GM18508 (cell line): ENCODE data around the gene DHX36.
A peak's percentile ranks its signal among the peaks of the same experiment; 100 is the strongest.

Experiments
- ATAC-seq: cut with Tn5 transposase; IDR thresholded peaks from one replicate; pipeline ENCODE4 v1.9.1; 2021; ENCODE audit warnings: moderate number of reproducible peaks; ENCODE audit not compliant: insufficient read depth, unreplicated experiment

The DHX36 gene

DNA sequence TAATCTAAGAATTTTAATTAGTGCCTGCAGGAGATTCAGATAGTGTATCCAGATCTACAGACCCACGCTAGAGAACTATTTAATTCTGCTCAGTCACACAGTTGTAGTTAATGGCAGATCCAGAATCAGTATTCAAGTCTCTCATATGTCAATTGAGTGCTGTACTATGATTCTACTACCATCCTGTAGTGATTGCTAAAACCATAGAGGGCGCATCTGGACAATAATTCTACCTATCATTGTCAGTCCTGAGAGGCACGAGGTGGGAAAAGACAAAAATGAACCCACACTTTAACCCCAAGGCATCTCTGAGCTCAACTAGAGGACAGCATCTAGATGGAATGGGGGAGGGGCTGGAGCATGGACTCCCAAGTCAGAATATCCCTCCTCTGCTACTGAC, 22.7 kb downstream of the DHX36 start:
- no peak for ATAC-seq

- no peak for ATAC-seq
Observed at GRCh38 chr3:154294016-154294415, 30.3 kb downstream of the DHX36 start.

- no peak for ATAC-seq
Observed at GRCh38 chr3:154290187-154290586, 34.1 kb downstream of the DHX36 start.

GRCh38 chr3:154285221-154285620, 39.1 kb downstream of the DHX36 start:
- ATAC-seq: no peak

DNA sequence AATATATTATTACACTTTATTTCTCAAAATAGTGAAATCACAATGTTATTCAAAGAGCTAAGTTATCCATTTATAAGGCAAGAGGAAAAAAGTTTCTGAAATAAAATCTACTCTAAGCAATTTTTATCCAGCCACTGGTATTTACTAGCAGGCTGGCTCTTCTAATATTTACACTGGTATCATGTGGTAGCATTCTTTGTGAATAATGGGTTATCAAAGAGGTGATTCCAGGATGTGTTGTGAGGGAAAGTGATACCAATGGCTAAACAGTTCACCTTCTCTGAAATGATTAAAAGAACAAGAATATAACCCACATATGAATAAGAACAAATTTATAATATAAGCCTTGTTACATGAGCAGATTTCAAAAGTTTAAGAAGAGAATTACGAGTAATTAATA, 44.1 kb downstream of the DHX36 start:
- no peak for ATAC-seq

- no peak for ATAC-seq
Observed at GRCh38 chr3:154275965-154276364, 48.3 kb downstream of the DHX36 start.

DNA sequence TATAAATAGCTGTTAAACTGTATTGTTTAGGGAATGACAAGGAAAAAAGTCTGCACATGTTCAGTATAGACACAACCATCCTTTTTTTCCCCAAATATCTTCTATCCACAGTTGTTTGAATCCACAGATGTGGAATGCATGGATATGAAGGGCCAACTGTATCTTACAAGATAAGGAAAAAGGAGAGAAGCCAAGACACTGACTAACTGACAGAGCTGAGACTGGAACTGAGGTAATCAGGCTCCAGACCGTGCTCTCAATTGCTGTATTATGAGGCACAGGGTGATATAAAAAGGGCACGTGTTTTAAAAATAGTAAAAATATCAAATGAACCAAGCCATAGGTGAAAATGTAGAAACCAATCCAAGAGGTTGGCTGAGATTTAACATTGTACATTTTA, 49.0 kb downstream of the DHX36 start:
- no peak for ATAC-seq

DNA sequence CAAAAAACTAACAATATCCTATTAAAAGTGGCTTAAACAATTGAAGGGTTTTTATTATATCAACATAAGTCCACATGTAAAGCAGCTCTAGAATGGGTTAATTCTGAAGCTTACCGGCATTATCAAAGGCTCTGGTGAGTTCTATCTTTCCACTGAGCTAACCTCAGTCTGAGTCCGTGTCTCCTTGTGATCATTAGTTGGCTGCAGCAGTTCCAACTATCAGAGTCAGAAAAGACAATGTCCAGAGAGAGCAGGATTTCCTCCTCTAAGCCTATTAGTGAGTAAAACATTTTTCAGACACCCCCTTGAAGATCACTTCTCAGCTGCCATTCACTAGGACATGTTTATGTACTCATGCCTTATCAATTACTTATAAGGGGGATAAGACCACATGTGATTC, 49.9 kb downstream of the DHX36 start:
- no peak for ATAC-seq

DNA sequence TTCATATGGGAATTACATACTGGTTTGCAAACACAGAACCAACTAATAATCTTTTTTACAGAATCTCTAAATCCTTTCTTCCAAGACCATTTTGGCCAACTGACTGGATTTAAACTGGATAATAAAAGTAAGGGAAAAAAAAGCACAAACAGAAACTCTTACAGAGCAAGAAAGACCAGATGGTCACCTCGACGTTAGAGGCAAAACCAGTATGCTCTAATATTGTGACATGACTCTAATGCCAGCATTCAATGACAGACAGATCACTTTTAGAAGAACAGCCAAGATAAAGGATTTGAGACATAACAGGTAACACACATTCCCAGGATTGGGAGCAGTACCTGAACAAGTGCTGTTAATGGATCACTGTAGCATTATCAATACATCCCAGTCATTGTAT, 50.9 kb downstream of the DHX36 start:
- ATAC-seq: no peak

GRCh38 chr3:154254527-154254926, 69.8 kb downstream of the DHX36 start:
- ATAC-seq: no peak

GRCh38 chr3:154252759-154253638, 71.3 kb downstream of the DHX36 start:
- ATAC-seq: peak; percentile 77

- no peak for ATAC-seq
Observed at GRCh38 chr3:154251610-154252009, 72.7 kb downstream of the DHX36 start.

GRCh38 chr3:154250291-154250690, 74.0 kb downstream of the DHX36 start:
- ATAC-seq: no peak

DNA sequence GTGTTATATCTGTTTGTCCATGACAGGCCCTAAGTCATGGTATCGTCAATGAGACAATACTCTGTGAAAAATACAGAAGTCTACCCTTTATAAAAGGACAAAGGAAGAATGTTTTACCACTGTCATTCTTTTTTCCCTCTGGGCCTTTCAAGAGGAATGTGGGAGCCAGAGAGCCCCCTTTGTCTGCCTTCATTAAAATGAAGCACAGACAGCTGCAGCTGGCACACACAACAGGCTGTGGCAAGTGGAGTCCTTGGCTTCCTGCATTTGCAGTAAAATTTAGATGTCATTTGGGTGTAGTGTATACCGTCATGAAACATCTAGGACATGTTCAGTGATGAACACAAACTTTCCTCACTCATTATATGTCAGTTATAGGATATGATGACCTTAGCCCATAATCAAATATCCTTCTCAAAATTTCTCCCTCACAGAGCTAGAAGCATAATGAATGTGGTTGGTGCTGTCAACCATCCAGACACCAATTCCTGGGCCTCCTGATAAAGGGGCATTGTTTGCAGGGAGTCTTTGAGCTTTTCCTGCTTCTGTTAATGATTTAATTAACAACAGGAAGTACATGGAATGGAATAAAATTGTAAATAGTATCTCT, 76.4 kb downstream of the DHX36 start:
- ATAC-seq: no peak

DNA sequence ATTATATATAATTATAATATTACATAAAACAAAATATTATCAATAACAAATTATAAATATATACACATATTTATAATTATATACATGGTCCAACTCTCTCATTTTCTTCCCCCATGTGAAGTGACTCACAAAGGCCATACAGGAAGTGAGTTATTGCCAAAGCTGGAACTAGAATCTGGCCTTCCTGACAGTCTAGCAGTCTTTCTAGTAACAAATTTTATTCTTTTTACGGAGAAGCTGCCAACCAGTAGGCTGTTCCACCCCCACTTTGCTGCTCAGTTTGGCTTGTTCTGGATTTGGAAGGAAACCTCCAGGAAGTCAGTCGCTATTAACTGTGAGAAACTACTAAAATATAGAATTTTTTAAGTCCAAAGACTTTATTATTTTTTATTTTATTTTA, 79.6 kb downstream of the DHX36 start:
- no peak for ATAC-seq

DNA sequence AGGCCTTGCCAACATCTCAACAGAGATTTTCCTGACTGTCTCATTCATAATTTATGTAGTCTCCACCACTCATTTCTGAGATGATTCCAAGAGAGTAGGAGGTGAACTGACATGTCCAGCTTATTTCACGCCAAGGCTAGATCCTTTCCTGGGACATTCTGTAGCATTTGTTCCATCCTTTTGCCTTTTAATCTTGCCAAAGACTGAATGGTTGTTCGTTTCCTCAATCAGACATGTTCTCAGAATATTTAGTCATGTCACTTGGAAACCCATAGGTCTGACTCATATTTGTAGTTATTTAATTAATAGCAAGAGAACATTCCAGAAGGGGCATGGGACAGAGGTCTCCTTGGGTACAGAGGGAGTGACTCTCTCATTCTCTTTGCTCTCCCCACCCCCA, 80.9 kb downstream of the DHX36 start:
- no peak for ATAC-seq

DNA sequence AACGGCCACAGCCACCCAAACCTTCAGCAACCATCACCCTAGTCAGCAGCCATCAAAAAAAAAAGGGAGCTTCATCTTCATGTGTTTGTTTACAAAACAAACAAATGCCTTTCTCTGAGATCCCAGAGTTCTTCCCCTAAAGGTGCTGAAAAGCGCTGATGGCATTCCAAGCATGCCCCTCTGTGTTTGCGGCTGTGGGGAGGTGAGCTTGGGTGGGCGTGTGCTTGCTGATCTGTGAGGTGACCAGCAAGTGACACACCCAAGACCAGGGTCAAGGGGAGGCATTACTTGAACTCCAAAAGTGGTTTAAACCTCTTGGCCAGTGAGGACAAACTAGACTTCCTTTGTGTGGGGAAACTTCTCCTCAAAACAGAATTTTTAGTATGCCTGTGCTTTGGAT, 81.5 kb downstream of the DHX36 start:
- no peak for ATAC-seq

DNA sequence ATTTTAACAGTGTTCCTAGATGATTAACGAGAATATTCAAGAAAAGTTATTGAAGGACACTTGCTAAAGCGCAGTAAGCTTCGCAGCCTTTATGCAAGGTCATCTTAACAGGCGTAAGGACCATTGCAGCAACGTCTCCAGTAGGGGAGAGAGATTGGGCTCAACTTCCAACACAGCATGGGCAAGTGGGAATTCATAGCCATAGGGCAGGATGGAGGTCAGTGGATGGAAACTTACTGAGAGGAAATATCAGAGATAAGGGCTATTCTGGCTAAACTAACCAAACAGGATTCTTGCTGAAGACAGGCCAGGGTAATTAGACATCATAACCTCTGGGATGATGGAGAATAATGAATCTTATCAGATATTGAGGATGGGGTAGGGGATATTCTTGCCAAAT, 82.8 kb downstream of the DHX36 start:
- ATAC-seq: no peak

DNA sequence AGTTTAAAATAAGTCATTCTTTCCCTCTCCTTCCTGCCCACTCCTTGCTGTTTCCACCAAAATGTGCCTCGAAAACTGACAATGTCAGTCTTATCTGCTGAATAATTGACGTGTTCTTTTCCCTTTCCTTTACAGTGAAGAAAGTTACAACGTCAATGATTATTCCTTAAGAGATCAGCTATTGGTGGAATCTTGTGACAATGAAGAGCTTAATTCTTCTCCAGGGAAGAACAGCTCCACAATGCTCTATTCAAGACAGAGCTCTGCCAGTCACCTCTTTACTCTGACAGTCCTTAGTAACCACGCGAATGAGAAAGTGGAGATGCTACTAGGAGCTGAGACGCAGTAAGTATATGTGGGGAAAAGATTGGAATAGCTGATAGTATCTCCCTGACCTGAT, 84.1 kb downstream of the DHX36 start:
- ATAC-seq: no peak

DNA sequence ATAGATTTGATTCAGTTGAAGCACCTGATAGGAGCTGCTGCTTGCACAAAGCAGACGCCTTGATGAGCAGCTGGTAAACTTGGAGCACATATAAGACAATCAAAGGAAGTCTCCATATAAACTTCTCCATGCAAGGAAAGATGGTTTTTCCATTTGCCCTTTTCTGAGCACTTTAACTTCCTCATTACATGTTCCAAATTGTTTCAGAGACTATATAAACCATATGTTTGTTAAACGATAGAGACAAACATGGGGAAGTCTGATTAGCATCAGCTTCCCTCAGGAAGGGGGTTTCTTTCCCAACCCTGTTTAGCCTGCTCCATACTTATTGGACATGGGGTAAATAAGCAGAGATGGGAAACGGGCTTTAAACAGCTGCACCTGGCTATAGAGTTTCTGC, 88.0 kb downstream of the DHX36 start:
- no peak for ATAC-seq

GRCh38 chr3:154235330-154235729, 89.0 kb downstream of the DHX36 start:
- no peak for ATAC-seq

DNA sequence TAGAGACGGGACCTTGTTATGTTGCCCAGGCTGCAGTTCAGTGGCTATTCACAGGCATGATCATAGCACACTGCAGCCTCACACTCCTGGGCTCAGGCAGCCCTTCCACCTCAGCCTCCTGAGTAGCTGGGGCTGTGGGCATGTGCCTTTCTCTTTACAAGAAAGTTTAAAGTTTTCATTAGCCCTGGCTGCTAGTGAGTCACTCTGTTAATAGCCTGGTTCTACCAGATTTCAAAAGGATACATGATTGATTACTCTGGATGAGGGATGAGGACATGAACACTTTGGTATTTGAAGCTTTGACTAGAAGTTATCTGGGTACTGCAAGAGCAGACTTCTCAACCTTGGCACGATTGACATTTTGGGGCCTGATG, 95.1 kb downstream of the DHX36 start:
- no peak for ATAC-seq
